GM19324 (cell line): ENCODE measurements around the gene PYGO1.
"Not testable (repeated sequence)": the region's sequence is repeated elsewhere in the genome, so short reads cannot be mapped to it uniquely, and the experiment has no call there.

Experiments used
- ATAC-seq: cut with Tn5 transposase; IDR thresholded peaks from one replicate; pipeline ENCODE4 v1.9.1; 2021; ENCODE audit warnings: mild to moderate bottlenecking, moderate library complexity; ENCODE audit not compliant: unreplicated experiment, low FRiP score

The PYGO1 gene

GRCh38 chr15:55588070-55588814 lies at the start of gene PYGO1:
PYGO1 (minus strand) TSS chr15:55588345; CDS start chr15:55587883, 462 bp downstream.
- ATAC-seq, result peak; percentile 63

GRCh38 chr15:55637086-55637485 lies 48.9 kb upstream of the PYGO1 start:
- ATAC-seq, result no peak

GRCh38 chr15:55633731-55634130 lies 45.6 kb upstream of the PYGO1 start:
- no peak for ATAC-seq

GRCh38 chr15:55632434-55632833 lies 44.3 kb upstream of the PYGO1 start:
- no peak for ATAC-seq

GRCh38 chr15:55630858-55631257 lies 42.7 kb upstream of the PYGO1 start:
- ATAC-seq, result no peak

- no peak for ATAC-seq
These were observed 40.2 kb upstream of the PYGO1 start for GRCh38 chr15:55628369-55628730.

- no peak for ATAC-seq
These were observed 39.7 kb upstream of the PYGO1 start for GRCh38 chr15:55627730-55628368.

- ATAC-seq, result no peak
These were observed 31.6 kb upstream of the PYGO1 start for GRCh38 chr15:55619783-55620182.

GRCh38 chr15:55618387-55618786 lies 30.2 kb upstream of the PYGO1 start:
- no peak for ATAC-seq

GRCh38 chr15:55615445-55615844 lies 27.3 kb upstream of the PYGO1 start:
- ATAC-seq, result no peak

GRCh38 chr15:55613727-55614126 lies 25.6 kb upstream of the PYGO1 start:
- no peak for ATAC-seq

- ATAC-seq, result no peak
These were observed 18.1 kb upstream of the PYGO1 start for GRCh38 chr15:55606214-55606613.

GRCh38 chr15:55601374-55601773 lies 13.2 kb upstream of the PYGO1 start:
- no peak for ATAC-seq

GRCh38 chr15:55599439-55599838 lies 11.3 kb upstream of the PYGO1 start:
- ATAC-seq, result no peak

- not testable (repeated sequence) for ATAC-seq
These were observed 4.9 kb upstream of the PYGO1 start for GRCh38 chr15:55593019-55593418.

GRCh38 chr15:55590788-55591187 lies 2.6 kb upstream of the PYGO1 start:
- no peak for ATAC-seq

- ATAC-seq, result no peak
These were observed 1.1 kb upstream of the PYGO1 start for GRCh38 chr15:55589287-55589686.

- ATAC-seq, result no peak
These were observed 620 bp upstream of the PYGO1 start for GRCh38 chr15:55588815-55589115.

GRCh38 chr15:55587321-55588069 lies 650 bp downstream of the PYGO1 start:
- ATAC-seq, result peak; percentile 25

- ATAC-seq, result no peak
These were observed 1.3 kb downstream of the PYGO1 start for GRCh38 chr15:55586808-55587207.

GRCh38 chr15:55576943-55577342 lies 11.2 kb downstream of the PYGO1 start:
- ATAC-seq, result no peak

GRCh38 chr15:55574096-55574495 lies 14.0 kb downstream of the PYGO1 start:
- ATAC-seq, result no peak
